Measurements from ENCODE around the gene FRMD4B. TPM values are rescaled to one million over a fixed set of nuclear protein-coding genes. Genes with fewer than 3 reads are reported as not detected.

FRMD4B gene
- total RNA-seq, 1 donor from 2014 or later = 16.1 TPM

DNA sequence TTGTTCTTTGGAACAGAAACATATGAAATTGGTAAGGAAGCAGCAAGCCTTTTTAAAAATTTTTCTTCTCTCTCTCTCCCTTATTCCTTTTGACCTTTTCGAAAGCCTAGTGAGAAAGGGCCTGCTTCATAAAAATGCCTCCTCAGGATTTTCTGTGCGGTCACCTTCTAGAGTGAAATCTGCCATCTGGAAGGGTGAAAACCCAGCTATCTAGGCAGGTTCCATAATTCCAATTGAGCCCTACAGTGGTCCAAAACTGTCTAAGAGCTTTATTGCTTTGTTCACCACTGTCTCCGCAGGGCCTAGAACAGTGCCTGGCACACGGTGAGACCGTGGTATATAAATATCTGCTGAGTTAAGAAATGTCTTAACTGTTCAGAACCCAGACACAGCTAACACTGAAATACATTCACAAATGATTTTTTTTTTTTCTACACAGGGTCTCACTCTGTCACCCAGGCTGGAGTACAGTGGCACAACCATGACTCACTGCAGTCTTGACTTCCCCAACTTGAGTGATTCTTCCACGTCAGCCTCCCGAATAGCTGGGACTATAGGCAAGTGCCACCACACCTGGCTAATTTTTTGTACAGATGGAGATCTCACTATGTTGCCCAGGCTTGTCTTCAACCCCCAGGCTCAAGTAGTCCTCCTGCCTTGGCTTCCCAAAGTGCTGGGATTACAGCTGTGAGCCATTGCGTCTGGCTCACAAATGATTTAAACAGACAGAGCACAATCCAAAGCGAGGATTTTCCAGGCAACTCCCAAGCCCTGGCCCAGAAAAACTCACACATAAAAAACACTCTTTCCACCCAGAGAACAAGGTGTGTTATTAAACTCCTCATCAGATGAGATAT lies 64.4 kb downstream of the FRMD4B start:
- DNase-seq = no peak
- intact Hi-C loops (cut with micrococcal nuclease) = loop anchor here (10.0 kb wide), 1 partner anchor 353 kb away; no protein-coding TSS in a partner anchor
- Histone ChIP-seq H3K4me3 (no peak overlapping the region), H3K36me3 (no peaks in the 10 kb centered on the region), H3K4me1 (peaks cover 16% of the 10 kb centered on the region), H3K9me3 (replicated peaks) (no peaks in the 10 kb centered on the region), H3K27ac (replicated peaks) (peak overlapping the region; percentile 70), H3K27me3 (ENCODE audit: low read depth) (no peaks in the 10 kb centered on the region)
- TF ChIP-seq, protein P1, sequence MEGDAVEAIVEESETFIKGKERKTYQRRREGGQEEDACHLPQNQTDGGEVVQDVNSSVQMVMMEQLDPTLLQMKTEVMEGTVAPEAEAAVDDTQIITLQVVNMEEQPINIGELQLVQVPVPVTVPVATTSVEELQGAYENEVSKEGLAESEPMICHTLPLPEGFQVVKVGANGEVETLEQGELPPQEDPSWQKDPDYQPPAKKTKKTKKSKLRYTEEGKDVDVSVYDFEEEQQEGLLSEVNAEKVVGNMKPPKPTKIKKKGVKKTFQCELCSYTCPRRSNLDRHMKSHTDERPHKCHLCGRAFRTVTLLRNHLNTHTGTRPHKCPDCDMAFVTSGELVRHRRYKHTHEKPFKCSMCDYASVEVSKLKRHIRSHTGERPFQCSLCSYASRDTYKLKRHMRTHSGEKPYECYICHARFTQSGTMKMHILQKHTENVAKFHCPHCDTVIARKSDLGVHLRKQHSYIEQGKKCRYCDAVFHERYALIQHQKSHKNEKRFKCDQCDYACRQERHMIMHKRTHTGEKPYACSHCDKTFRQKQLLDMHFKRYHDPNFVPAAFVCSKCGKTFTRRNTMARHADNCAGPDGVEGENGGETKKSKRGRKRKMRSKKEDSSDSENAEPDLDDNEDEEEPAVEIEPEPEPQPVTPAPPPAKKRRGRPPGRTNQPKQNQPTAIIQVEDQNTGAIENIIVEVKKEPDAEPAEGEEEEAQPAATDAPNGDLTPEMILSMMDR (IDR thresholded peaks at IDR 0.05; ENCODE audit: borderline replicate concordance) = no peak

DNA sequence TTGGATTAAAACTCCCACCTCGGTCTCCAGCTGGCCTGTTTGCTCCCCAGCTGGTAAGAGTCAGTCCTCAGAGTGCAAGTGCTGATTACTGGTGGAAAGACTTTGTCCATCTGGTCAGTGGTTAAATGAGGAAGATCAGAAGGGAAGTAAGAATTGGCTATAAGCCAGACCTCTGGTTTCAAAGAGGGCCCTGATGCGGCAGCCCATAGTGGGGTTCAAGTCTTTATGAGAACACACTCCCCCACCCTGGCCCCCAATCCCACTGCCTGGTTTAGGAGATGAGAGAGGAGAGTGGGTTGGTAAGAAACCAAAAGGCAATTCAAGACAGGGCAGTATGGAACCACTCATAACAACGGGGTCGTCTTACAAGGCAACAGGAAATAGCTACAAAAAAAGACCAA lies 65.0 kb downstream of the FRMD4B start:
- intact Hi-C loops (cut with micrococcal nuclease) = loop anchor here (10.0 kb wide), 1 partner anchor 354 kb away; no protein-coding TSS in a partner anchor
- peak; percentile 50 for DNase-seq
- H3K27ac ChIP-seq (replicated peaks) = peak overlapping the region; percentile 70
- H3K4me1 ChIP-seq = peaks cover 14% of the 10 kb centered on the region
- H3K4me3 ChIP-seq = no peak overlapping the region
- no peaks in the 10 kb centered on the region for H3K9me3 ChIP-seq (replicated peaks)
- no peaks in the 10 kb centered on the region for H3K36me3 ChIP-seq
- H3K27me3 ChIP-seq (ENCODE audit: low read depth) = no peaks in the 10 kb centered on the region
- TF ChIP-seq, protein P1 (IDR thresholded peaks at IDR 0.05; ENCODE audit: borderline replicate concordance) = no peak

DNA sequence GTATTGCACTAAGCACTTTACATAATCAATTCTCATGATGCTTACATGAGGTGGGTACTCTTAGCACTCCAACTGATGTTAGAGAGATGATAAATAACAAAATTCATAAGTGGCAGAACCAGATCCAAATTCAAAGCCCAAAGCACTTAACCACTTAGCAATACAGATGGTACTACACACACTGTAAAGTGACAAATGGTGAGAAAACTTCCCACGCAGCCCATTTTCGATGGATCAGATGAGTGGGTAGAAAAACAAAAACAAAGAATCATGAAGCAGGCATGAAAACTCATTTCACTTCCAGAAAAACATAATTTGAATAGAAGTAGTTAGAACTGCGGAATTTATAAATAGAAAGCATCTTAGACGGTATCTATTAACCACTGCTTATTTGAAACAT lies 66.2 kb downstream of the FRMD4B start:
- Histone ChIP-seq H3K4me3 (no peak overlapping the region), H3K27me3 (ENCODE audit: low read depth) (no peaks in the 10 kb centered on the region), H3K36me3 (no peaks in the 10 kb centered on the region), H3K4me1 (peaks cover 10% of the 10 kb centered on the region), H3K27ac (replicated peaks) (peak overlapping the region; percentile 70), H3K9me3 (replicated peaks) (no peaks in the 10 kb centered on the region)
- TF ChIP-seq, protein P1 (IDR thresholded peaks at IDR 0.05; ENCODE audit: borderline replicate concordance) = no peak
- no peak for DNase-seq
- intact Hi-C loops (cut with micrococcal nuclease) = loop anchor here (10.0 kb wide), 1 partner anchor 355 kb away; no protein-coding TSS in a partner anchor

DNA sequence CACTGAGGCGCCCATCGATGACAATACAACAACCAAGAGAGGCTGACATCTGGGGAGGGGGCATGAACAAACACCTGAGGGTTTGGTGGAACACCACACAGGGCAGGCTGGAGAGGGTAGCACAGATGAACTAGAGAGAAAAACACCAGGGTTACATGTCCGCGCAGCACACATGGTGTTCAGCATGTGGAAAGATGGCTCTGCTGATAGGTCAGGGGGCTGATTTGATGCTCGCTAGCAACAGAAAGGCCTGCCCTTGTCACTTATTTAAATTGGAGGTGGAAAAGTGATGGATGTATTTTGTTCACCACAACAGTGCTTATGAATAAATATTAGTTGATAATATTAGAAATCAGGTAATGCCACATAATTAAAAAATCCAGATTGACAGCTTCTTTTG lies 67.5 kb downstream of the FRMD4B start:
- intact Hi-C loops (cut with micrococcal nuclease) = no loop called here
- no peaks in the 10 kb centered on the region for H3K36me3 ChIP-seq

DNA sequence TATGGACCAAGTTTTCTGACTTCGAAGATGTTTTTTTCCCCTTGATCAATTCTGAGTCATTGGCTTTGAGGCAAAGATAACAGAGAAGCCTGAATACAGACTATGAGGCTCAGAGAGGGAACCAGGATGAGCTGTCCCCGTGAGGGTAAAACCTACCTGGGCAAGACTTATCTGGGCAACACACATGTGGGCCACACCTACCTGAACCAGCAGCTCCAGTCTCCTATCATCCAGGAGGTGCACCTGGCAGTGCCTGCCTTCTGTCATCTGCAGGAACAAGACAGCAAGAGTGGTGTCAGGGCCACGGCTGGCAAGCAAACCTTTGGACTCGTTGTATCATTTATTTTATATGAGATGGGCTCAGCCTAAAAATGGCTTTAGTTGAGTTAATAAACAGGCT lies 72.6 kb downstream of the FRMD4B start:
- Histone ChIP-seq H3K9me3 (replicated peaks) (no peaks in the 10 kb centered on the region), H3K27me3 (ENCODE audit: low read depth) (no peaks in the 10 kb centered on the region), H3K4me1 (no peaks in the 10 kb centered on the region), H3K36me3 (no peaks in the 10 kb centered on the region), H3K4me3 (no peak overlapping the region), H3K27ac (replicated peaks) (no peak overlapping the region)
- no peak for DNase-seq
- TF ChIP-seq, protein P1 (IDR thresholded peaks at IDR 0.05; ENCODE audit: borderline replicate concordance) = no peak
- intact Hi-C loops (cut with micrococcal nuclease) = no loop called here

More for the DNA sequence above, 67.5 kb downstream of the FRMD4B start:
- Histone ChIP-seq H3K9me3 (replicated peaks) (no peaks in the 10 kb centered on the region), H3K4me1 (no peaks in the 10 kb centered on the region), H3K4me3 (no peak overlapping the region), H3K27me3 (ENCODE audit: low read depth) (no peaks in the 10 kb centered on the region), H3K27ac (replicated peaks) (no peak overlapping the region)
- TF ChIP-seq, protein P1 (IDR thresholded peaks at IDR 0.05; ENCODE audit: borderline replicate concordance) = no peak
- DNase-seq = no peak
